Fibroblast of skin of right quadriceps (primary cell): ENCODE measurements around the gene L2HGDH.
A peak's percentile ranks its signal among the peaks of the same experiment; 100 is the strongest.

Source experiments
- DNase-seq: peaks from one replicate; pipeline ENCODE4 v3.0.0-alpha.2; 2013

Gene L2HGDH

DNA sequence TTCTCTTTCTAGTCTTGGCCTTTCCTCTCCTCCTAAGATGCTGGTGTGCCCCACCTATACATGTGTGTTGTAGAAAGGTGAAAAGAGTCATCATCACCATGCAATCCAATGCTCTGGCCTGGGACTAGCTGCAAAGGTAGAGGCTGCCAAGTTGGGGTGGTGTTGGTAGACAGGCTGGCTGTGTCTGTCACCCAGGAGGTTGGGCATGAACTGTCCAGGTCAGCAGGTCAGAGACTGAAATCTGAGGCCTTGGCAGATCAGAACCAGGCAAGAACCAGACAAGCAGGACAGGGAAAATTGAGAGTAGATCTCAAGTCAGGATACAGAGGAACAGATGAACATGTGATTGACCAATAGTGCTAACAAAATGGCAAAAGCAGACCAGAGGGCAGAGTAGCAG, 26.2 kb downstream of the L2HGDH start:
- DNase-seq, result no peak

DNA sequence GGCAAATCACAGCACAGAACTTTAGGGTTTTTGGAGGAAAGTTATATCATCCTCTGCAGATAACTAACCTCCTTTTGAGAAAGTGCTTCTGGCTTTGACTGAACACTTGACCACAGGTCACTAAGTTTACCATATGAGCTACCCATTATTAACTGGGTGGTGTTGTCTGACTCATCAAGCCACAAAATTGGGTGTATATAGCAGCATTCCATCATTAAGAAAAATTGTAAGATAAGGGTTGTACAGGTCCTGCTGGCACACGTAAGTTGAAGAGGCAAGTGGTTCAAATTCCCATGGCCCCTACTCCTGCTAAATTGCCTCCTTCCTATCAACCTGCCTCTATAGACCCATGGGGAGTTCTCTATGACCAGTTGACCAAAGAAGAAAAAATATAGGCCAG, 39.5 kb downstream of the L2HGDH start:
- no peak for DNase-seq

DNA sequence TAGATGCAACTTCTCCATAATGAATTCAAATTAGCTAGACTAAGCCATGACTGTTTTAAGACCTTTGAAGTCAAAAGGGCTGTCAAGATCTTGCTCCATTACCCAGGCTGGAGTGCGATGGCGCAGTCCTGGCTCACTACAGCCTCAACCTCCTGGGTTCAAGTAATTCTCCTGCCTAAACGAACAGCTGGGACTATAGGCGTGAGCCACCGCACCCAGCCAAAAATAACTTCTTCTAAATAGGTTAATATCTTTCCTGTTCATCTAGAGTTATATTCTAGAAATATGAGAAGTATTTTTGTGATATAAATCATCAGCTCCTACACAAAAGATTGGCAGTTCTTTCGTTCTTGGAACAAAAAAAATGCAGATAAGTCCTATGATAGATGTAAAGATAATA, 41.1 kb downstream of the L2HGDH start:
- no peak for DNase-seq

DNA sequence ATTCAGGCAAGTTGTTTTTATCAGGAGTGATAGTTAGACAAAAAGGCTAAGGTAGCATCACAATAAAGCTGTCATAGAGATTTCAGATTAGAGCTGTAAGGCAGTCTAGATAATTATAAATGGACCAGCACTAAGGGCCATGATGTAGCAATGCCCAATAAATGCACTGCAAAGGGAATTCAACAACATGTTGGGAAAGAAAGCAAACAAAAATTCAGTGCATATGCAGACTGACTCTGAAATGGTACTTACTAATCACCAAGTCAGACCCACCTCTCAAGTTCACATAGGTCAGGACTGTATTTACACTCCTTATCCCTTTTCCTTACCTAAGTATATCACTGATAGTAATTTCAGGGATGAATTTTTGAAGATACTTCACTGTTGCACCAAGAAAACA, 47.0 kb downstream of the L2HGDH start:
- no peak for DNase-seq

DNA sequence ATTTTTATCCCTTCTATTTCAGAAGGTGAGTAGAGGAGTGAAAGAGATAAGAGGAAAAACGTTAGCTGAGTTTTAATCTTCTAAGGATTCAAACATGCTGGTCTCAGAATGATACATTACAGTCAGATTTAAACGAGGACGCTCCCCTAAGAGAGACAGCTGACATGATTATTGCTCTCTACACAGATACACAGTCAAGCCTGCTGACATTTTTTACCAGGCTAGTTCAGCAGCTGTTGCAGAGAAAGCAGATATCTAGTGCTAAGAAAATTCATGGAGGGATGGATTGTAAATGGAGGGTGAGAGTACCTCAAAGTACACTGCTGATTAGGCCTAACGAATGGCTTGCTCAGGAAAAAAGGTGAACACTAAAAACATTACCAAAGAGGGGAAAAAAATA, 48.7 kb downstream of the L2HGDH start:
- DNase-seq, result no peak

DNA sequence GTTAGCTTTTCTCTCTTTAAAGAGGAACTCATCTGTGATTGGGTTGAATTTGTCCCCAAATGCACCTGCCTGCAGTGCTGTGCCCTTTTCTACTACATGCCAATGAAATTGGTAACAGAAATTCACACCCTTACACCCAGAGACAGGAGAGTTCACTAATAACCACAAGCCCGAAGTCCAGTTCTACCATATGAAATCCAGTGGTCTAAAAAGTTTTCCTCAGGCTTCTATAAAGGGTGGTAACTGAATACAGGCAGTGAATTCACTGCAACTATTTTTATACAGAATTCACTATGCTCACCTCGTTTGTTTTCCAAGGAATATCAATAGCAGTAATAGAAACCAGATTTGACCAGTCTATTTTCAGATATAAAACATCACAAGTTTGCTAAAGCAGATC, 49.2 kb downstream of the L2HGDH start:
- no peak for DNase-seq

DNA sequence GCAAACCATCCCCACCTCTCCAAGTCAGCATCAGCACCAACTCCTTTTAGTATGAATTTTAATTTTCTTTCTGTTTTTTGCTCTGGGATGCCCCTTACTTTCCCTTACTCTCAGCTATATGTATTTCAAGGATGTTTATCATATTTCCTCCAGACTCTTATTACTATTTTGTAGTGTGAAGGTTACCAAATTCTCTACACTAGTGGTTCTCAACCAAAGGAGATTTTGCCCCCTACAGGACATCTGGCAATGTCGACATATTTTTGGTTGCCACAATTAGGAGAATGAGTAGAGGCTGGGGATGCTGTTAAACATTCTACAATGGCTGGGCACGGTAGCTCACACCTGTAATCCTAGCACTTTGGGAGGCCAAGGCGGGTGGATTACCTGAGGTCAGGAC, 51.5 kb downstream of the L2HGDH start:
- peak; percentile 48 for DNase-seq

DNA sequence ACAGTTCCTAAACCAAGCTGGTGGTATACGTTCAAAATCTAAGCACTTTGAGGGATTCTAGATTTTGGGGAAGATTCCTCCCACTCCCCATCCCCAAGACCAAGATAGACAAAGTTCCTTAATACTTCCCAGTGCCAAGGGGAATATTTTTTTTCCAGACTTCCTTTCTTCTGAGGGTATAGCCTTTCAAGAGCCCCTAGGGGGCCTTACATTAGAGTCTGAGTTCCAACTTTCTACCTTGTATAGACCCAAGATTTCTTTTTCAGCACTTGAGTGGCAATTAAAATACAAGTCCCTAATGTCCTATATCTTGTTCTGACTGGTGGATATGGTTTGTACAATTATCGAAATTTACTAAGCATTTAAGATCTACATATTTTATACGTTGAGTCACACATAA, 52.0 kb downstream of the L2HGDH start:
- no peak for DNase-seq

DNA sequence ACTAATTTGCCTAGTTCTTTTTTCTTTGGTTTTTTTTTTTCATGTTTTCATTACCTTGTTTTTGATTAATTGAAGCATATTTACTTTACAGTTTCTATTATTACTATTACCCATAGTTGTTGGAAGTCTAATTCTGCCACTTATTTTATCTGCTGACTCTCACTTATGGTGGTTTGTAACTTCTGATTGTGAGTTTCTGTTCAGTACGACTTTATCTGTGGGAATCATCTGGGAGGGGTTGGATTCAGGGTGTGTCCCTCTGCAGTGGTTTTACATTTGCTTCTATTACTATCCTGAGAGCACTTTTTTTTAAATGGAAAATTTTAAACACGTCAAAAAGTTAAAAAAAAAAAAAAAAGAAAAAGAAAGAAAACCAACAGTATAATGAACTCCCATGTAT, 54.3 kb downstream of the L2HGDH start:
- no peak for DNase-seq

DNA sequence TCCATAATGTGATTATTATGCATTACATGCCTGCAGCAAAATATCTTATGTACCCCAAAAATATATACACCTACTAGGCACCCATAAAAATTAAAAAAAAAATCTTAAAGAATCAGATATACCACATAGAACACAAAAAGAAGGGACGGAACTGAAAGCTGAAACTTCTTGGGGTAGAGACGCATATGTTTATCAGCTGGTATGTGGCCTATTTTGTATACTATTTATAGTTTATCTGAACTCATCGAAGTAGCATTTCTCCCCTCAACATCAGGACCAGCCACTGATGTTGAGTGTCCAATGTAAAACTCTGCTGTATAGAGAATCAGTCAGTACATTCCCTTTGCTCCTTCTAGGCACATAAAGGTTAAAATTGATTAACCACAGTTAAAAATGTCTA, 57.8 kb downstream of the L2HGDH start:
- DNase-seq, result no peak

DNA sequence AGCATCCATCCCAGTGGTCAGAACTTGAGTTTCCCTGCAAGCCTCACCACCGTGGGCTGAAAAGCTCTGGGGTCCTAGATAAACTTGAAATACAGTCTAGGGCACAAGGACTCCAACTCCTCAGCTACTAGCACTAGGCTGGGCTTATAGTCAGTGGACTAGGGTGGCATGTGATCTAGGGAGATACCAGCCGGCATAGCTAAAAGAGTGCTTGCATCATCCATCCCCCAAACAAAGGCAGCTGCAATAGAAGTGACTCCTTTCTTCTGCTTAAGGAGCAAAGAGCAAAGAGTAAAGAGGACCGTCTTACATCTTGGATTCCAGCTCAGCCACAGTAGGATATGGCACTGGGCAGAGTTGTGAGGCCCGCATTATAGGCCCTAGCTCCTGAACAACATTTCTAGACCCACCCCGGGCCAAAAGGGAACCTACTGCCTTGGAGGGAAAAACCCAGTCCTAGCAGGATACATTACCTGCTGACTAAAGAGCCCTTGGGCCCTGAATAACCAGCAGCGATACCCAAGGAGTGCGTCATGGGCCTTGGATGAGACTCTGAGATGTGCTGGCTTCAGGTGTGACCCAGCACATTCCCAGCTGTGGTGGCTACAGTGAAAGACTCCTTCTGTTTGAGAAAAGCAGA, 62.8 kb downstream of the L2HGDH start:
- no peak for DNase-seq

DNA sequence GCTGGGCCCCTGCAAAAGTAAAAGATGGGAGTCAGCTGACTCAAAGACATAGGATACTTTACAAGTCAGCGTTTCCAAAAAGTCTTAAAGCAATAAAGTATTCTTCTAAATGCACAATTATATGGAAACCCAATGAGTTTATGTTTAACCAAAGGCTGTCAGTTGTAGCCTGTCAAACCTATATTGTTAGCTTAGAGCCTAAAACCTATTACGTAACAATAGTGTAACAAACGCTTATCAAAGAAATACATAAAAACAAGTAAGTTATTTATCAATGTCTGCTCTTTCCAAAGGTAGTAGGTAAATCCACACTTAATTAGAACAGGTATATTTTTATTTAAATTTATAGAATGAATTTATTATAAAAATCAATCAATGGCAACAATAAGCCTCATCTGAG, 64.8 kb downstream of the L2HGDH start:
- DNase-seq, result no peak

DNA sequence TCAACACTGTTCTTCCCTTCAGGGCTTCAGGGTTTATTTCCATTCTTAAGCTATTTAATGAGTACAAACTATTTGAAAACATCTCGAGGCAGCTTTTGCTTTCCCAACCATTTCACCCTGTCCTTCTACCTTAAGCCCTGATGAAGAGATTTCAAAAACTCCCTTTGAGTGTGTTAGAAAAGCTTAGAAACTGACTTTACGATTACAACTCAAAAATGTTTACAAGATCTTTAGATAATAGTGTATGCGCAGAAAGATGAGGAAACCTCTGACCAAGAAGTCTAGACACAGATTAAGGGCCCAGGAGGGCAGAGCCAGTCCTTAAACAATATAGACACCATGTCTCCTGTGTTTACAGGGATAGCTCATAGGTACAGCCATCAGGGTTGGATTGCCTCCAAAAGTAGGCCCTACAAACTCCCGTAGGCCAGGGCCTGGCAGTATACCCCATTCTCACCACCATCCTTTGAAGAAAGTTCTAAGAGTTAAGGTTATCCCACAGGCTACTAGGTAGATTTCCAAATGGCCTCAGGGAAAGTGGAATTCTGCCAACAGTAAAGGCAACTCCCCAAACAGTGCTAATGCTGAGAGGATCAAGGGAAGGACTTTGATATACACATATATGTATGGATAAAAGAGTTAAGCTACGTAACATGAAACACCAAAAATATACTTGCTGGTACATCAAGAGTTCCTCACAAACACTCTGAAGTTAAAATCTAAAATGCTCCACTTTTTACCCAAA, 69.3 kb downstream of the L2HGDH start:
- DNase-seq, result no peak

DNA sequence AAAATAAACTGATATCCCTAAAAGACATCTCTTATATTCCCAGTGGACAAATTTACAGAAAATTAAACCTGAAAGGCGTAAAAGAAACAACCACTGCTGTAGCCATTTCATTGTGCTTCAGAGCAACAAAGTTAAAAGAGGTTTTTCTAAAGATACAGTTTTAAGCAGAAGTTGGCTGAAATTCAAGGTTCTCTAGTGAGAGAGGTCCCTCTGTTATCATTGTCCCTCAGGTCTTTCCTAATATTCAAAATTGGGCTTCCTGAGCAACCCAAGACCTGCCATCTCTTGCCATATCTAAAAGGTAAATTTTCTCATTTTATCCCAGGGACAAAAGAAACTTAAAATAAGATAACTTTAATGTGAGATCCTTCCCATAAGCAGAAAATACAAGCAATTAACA, 69.9 kb downstream of the L2HGDH start:
- DNase-seq, result no peak

DNA sequence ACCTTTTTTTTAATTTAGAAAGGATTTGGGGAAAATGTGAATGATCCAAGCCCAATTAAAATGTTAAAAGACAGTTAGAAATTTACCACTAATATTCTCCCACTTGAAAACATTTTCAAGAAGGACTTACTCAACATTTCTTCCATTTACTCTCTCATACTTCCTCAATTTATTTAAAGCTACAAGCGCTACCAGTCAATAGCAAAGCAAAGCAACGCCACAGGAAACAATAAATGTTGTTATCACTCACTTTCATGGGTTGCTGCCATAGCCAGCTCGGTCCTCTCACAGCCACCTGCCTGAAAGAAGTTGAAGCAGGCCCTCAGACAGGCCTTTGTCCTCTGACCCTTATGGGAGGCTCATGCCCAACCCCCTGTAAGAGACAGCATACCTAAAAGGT, 74.6 kb downstream of the L2HGDH start:
- no peak for DNase-seq

DNA sequence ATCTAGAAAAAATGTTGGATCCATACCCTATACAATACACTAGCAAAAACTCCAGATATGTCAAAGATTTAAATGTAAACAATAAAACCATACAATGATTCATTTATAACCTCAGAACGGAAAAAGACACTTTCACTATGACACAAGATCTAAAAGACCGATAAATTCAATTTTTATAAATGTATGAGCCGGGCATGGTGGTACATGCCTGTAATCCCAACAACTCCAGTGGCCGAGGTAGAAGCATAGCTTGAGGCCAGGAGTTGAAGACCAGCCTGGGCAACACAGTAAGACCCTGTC, 78.1 kb downstream of the L2HGDH start:
- DNase-seq, result no peak

DNA sequence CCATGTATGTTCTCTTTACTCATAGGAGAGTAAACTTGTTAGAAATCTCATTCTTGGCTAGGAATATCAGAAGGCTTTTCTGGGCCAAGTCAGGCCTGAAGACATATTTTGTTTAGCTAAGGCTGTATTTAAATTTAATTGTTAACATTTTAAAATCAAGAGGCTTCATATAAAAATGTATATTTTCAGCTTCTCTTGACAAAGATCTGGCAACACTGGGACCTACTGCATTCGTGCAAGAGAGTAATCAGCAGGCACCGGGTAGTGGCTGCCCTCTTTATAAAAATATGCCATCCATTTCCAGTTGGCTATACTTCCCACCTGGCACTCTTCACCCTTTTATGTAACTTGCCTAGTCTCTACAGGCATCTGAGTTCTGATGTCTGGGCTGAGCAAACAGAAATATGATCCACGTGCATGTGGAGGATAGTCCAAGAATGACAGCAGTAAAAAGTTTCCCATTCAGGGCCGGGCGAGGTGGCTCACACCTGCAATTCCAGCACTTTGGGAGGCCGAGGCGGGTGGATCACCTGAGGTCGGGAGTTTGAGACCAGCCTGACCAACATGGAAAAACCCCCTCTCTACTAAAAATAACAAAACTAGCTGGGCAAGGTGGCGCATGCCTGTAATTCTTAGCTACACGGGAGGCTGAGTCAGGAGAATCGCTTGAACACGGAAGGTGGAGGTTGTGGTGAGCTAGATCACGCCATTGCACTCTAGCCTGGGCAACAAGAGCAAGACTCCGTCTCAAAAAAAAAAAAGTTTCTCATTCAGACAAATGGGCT, 78.7 kb downstream of the L2HGDH start:
- DNase-seq, result no peak

DNA sequence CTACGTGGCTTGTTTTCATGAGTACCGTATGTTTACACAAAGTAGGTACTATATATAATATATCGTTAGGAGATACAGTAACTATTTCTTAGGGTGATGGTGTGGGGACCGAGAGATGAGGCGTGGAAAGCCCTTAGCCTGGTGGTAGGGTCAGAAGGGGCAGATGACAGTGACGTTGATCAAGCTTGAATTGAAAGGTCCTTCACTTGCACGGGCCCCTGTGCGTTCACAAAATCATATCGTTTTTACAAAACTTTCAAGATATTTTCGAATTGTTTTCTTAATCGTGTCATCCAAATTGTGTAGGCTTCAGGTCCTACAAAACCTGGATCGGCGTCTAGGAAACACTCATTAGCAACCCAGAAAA, 79.8 kb downstream of the L2HGDH start:
- DNase-seq, result no peak

DNA sequence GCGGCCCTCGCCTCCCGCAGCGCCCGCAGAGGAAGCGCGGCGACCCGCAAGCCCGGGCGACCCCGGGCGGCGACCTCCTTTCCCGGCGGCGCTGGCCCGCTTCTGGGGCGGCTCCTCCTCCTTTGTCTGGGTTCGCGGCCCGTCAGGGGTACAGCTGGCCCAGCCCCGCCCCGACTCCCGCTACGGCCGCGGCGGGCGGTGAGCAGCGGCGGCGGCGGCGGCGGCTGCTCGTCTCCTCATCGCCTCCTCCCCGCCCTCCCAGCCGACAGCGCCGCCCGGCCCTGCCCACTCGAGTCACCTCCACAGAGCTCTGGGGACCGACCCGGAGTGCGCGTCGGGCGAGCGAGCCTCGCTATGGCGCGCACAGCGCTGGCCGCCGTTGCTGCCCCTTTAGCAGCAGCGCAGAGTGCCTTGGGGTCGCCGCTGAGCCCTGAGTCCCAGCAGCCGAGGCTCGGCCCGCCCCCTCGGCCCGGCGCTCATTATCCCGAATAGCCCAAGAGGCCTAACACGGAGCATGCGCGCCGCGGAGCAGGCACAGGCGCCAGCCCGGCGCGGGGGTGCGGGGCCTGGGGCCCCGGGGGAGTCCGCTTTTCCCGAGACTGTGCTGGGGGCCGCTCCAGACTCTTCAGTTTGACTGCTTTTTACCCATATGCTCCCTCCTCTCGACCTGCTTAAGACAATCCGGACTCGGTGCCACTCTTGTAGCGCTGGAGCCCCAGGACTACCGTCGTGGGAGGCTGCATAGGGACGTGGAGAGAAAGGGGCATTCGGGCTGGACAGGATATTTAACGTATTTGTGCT, 80.4 kb downstream of the L2HGDH start, which contains the start of gene SOS2:
TSS of gene SOS2 (minus strand) at position 104 of the 801 bp plus-strand sequence. CDS start 295 bp downstream, outside the sequence.
- peak; percentile 87 for DNase-seq

DNA sequence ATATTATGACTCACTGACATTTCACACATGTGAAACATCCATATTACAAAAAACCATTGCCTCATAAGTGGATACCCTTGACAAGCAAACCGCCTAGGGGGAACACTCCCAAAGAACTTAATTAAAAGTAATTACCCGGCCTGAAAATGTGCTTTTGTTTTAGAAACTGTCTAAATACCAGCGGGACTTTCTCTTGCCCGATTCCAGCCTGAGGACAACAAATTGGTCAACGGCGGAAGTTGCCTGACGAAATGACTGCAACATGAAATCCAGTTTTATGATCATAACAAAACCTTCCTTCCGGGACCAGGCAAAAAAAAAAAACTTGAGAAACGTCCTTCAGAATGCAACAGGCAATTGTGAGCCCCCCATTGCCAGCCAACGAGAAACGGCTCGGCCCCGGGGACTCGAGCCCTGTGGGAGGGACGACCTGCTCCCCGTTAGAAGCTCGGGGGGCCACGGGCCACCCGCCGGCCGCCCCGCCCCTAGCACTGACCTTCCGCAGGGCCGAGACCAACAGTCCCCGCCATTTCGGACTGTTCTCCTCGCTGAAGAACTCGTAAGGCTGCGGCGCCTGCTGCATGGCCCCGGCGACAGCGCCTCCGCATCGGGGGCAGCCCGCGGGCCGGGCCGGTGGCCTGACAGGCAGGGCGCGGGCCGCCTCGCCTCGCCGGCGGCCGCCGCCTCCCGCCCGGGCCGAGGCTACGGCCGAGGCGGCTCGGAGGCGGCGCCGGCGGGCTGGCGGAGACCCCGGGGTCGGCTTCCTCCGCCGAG, 81.1 kb downstream of the L2HGDH start:
- peak; percentile 61 for DNase-seq

DNA sequence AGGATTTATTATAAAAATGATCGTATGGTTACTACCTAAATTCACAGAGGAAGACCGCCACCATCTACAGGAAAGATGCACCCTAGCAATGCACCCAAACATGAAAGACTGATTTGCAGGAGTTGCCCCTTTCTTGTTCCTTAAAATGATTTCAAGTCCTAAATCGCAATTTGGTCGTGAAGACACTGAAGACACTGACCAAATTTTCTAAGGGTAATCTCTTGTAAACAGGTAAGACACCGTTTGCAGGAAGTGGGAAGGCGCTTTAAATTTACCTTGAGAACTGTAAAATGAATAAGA, 81.7 kb downstream of the L2HGDH start:
- DNase-seq, result no peak

DNA sequence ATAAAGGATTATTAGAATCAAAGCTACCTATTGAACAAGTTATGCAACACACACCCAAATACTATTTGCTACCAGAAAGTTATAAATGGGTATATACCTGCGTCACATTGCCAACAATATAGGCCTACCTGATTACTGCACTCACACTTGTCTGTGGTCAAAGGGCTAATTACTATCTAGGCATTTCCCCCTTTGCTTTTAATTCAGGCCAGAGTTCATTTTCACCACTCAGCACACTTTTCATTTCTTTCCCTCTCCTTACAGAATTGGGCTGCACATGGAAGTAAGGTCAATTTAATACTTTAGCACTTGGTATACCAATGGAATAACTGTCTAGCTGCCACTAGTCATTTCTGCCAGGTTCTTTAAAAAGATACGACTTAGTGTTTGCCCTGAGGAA, 82.3 kb downstream of the L2HGDH start:
- no peak for DNase-seq

DNA sequence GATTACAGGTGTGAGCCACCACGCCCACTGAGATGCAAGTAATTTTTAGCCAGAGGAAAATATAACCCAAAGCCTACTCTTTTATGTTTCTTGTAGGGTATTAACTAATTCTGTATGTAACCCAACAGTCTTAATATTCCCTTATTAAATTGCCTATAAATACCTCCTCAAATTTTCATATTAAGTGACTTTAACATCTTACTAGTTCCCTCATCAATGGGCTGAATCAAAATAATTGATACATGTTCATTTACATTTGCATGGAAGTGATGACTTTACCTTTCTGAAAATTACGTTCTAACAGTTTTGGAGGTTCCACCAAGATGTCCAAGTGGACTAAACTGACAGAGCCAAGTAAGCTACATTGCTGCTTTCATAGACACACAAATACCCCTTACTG, 83.7 kb downstream of the L2HGDH start:
- no peak for DNase-seq
